Measurements from ENCODE around the gene CEP70.

- TF ChIP-seq EZH2phosphoT487 (IDR thresholded peaks at IDR 0.05; ENCODE audit: insufficient read depth, low read depth) (no peak), EZH2 (IDR thresholded peaks at IDR 0.05; ENCODE audit: insufficient read depth, poor library complexity, severe bottlenecking) (no peak)
Measured at GRCh38 chr3:138471481-138471880, 122.6 kb downstream of the CEP70 start.

Data from GM23248 (cell line).